H9 (cell line): Measurements from ENCODE around the gene TTC21B. TPM values are rescaled to one million over a fixed set of nuclear protein-coding genes. Genes with fewer than 3 reads are reported as not detected.

Source experiments
- DNase-seq: peaks from one replicate; pipeline ENCODE4 v3.0.0-alpha.2; 2017
- H2AFZ ChIP-seq: one replicate; pipeline ENCODE4 v1.6.1; 2013; ENCODE audit warnings: mild to moderate bottlenecking, low read length, control low read depth, moderate library complexity
- H2AK5ac ChIP-seq: 2 replicates; pipeline ENCODE4 v1.6.1; 2013; ENCODE audit warnings: low read length, control low read depth, mixed read lengths; ENCODE audit not compliant: insufficient read length
- H2BK120ac ChIP-seq: one replicate; pipeline ENCODE4 v1.6.1; 2013; ENCODE audit warnings: low read depth, mild to moderate bottlenecking, low read length, control low read depth, inconsistent platforms; ENCODE audit not compliant: poor library complexity, severe bottlenecking
- H2BK12ac ChIP-seq: 2 replicates; pipeline ENCODE4 v1.6.1; 2013; ENCODE audit warnings: low read length, control low read depth, mixed read lengths, low read depth; ENCODE audit not compliant: insufficient read length
- H2BK15ac ChIP-seq: 2 replicates; pipeline ENCODE4 v1.6.1; 2013; ENCODE audit warnings: low read depth, low read length, control low read depth
- H2BK20ac ChIP-seq: one replicate; pipeline ENCODE4 v1.6.1; 2013; ENCODE audit warnings: low read depth, mild to moderate bottlenecking, low read length, control low read depth, inconsistent platforms; ENCODE audit not compliant: poor library complexity, severe bottlenecking
- H2BK5ac ChIP-seq: 2 replicates; pipeline ENCODE4 v1.6.1; 2013; ENCODE audit warnings: low read length, control low read depth, mixed read lengths; ENCODE audit not compliant: insufficient read length
- H3K14ac ChIP-seq: 2 replicates; pipeline ENCODE4 v1.6.1; 2013; ENCODE audit warnings: low read length, control low read depth; ENCODE audit not compliant: insufficient read depth
- H3K18ac ChIP-seq: 2 replicates; pipeline ENCODE4 v1.6.1; 2013; ENCODE audit warnings: low read depth, mild to moderate bottlenecking, mixed read lengths, low read length, control low read depth; ENCODE audit not compliant: insufficient read length
- H3K23ac ChIP-seq: 2 replicates; pipeline ENCODE4 v1.6.1; 2013; ENCODE audit warnings: low read length, control low read depth, mixed read lengths, low read depth; ENCODE audit not compliant: insufficient read length
- H3K23me2 ChIP-seq: 2 replicates; pipeline ENCODE4 v1.6.1; 2013; ENCODE audit warnings: low read depth, mild to moderate bottlenecking, mixed read lengths, low read length, control low read depth; ENCODE audit not compliant: insufficient read length, poor library complexity, severe bottlenecking
- H3K27ac ChIP-seq: 2 replicates; pipeline ENCODE4 v1.5.1; 2013; ENCODE audit warnings: low read length, control low read depth, mixed read lengths, low read depth; ENCODE audit not compliant: insufficient read length
- H3K27me3 ChIP-seq: 2 replicates; pipeline ENCODE4 v1.6.1; 2013; ENCODE audit warnings: low read length, control low read depth, inconsistent platforms; ENCODE audit not compliant: insufficient read depth
- H3K4ac ChIP-seq: 2 replicates; pipeline ENCODE4 v1.6.1; 2013; ENCODE audit warnings: low read depth, mild to moderate bottlenecking, control low read depth, inconsistent platforms, low read length, moderate library complexity
- H3K4me1 ChIP-seq: 2 replicates; pipeline ENCODE4 v1.6.1; 2013; ENCODE audit warnings: low read length, control low read depth, inconsistent platforms; ENCODE audit not compliant: insufficient read depth
- H3K4me2 ChIP-seq: 2 replicates; pipeline ENCODE4 v1.6.1; 2013; ENCODE audit warnings: low read length, control low read depth, mixed read lengths; ENCODE audit not compliant: insufficient read length, insufficient read depth
- H3K56ac ChIP-seq: 2 replicates; pipeline ENCODE4 v1.6.1; 2013; ENCODE audit warnings: low read depth, mild to moderate bottlenecking, mixed read lengths, low read length, control low read depth; ENCODE audit not compliant: insufficient read length
- H3K79me1 ChIP-seq: 2 replicates; pipeline ENCODE4 v1.6.1; 2013; ENCODE audit warnings: low read depth, mild to moderate bottlenecking, moderate library complexity, low read length, control low read depth, inconsistent platforms; ENCODE audit not compliant: insufficient read depth, poor library complexity, severe bottlenecking
- H3K79me2 ChIP-seq: 2 replicates; pipeline ENCODE4 v1.6.1; 2013; ENCODE audit warnings: low read length, control low read depth, inconsistent platforms; ENCODE audit not compliant: insufficient read depth
- H3K9ac ChIP-seq: 2 replicates; pipeline ENCODE4 v1.6.1; 2013; ENCODE audit warnings: low read length, control low read depth, mixed read lengths; ENCODE audit not compliant: insufficient read length; ENCODE audit errors: extremely low read depth
- H3K9me3 ChIP-seq: one replicate; pipeline ENCODE4 v1.6.1; 2013; ENCODE audit warnings: low read depth, low read length, inconsistent platforms; ENCODE audit not compliant: control insufficient read depth
- H3T11ph ChIP-seq: one replicate; pipeline ENCODE4 v1.6.1; 2013; ENCODE audit warnings: mild to moderate bottlenecking, low read length, control low read depth, inconsistent platforms
- H4K20me1 ChIP-seq: one replicate; pipeline ENCODE4 v1.6.1; 2013; ENCODE audit not compliant: control insufficient read depth, insufficient read length, insufficient read depth
- H4K5ac ChIP-seq: 2 replicates; pipeline ENCODE4 v1.6.1; 2013; ENCODE audit warnings: low read depth, mild to moderate bottlenecking, mixed read lengths, low read length, control low read depth; ENCODE audit not compliant: insufficient read length
- H4K8ac ChIP-seq: replicated peaks from 2 replicates; pipeline ENCODE4 v1.6.1; 2013; ENCODE audit warnings: low read length, control low read depth, mixed read lengths, low read depth; ENCODE audit not compliant: insufficient read length
- H4K91ac ChIP-seq: 2 replicates; pipeline ENCODE4 v1.6.1; 2013; ENCODE audit warnings: low read depth, mild to moderate bottlenecking, moderate library complexity, mixed read lengths, low read length, control low read depth; ENCODE audit not compliant: insufficient read length
- H3K27ac Mint-ChIP-seq, 3 experiments: 2 replicates in 2 of 3; 3 replicates in 1 of 3; pipeline ENCODE4 v1.8.0; 2020 to 2021; ENCODE audit warnings: mixed read lengths in 3 of 3, mild to moderate bottlenecking in 1 of 3, moderate library complexity in 1 of 3
- H3K27me3 Mint-ChIP-seq: 2 replicates; pipeline ENCODE4 v1.8.0; 2021; ENCODE audit warnings: low read depth, mild to moderate bottlenecking, moderate library complexity, mixed read lengths
- H3K36me3 Mint-ChIP-seq, 3 experiments: 2 replicates in 2 of 3; 3 replicates in 1 of 3; pipeline ENCODE4 v1.8.0; 2020 to 2021; ENCODE audit warnings: low read depth in 3 of 3, mixed read lengths in 3 of 3; ENCODE audit not compliant: insufficient read depth in 1 of 3
- H3K4me1 Mint-ChIP-seq, 2 experiments: 2 replicates each; pipeline ENCODE4 v1.8.0; 2020; ENCODE audit warnings: mixed read lengths in 2 of 2
- H3K4me3 Mint-ChIP-seq, 2 experiments: 2 replicates in 1 of 2; 3 replicates in 1 of 2; pipeline ENCODE4 v1.8.0; 2020 to 2021; ENCODE audit warnings: mild to moderate bottlenecking in 2 of 2, mixed read lengths in 2 of 2, moderate library complexity in 1 of 2
- H3K9me3 Mint-ChIP-seq, 2 experiments: 2 replicates in 1 of 2; 3 replicates in 1 of 2; pipeline ENCODE4 v1.8.0; 2020; ENCODE audit warnings: mild to moderate bottlenecking in 2 of 2, mixed read lengths in 2 of 2, moderate library complexity in 1 of 2
- WGBS: extraction: QIAGEN DNeasy Blood & Tissue Kit; methylation state at CpG from one replicate; pipeline ENCODE4 v1.1.7; 2013; ENCODE audit warnings: missing lambda C conversion rate, low lambda C conversion rate, mixed read lengths; ENCODE audit not compliant: insufficient read length; ENCODE audit errors: extremely low coverage; 5-methylcytosine and 5-hydroxymethylcytosine counted together
- total RNA-seq: library from RNA; stranded (reverse); gene quantifications from 2 replicates; pipeline ENCODE4 v1.2.1, GENCODE V29; 2021
- TF ChIP-seq, protein P1 (sequence below): fragments of 200-600 bp; sonication (generic); conservative IDR thresholded peaks from 3 replicates; pipeline ENCODE4 v1.8.0; 2021; ENCODE audit warnings: antibody characterized with exemption, mild to moderate bottlenecking

Gene TTC21B
- total RNA-seq, 1 experiment from 2014 or later: 16.6 TPM

DNA sequence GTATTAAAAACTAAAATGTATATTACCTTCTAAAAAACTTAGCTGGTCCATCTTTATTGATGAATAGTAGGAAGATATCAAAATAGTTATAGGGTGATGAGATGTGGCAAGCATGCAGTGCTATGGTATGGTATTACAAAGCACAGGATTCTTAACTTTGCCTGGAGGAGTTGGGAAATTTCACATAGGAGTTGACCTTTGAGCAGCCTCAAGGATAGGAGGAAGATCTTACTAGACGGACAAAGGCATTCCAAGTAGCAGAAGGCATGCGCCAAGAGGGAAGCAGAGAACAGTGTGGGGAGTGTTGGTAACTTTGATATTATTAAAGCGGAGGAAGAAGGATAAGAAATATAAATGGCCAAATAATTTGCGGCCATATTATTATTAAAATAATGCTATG is 60.0 kb downstream of the TTC21B start:
- Mint-ChIP-seq H3K27ac (no peak overlapping the region), H3K27me3 (no peaks in the 10 kb centered on the region), H3K36me3 (peaks cover 15 to 47% (median 42%) of the 10 kb centered on the region in 3 experiments; a peak in 6 of 7 replicates), H3K4me3 (no peak overlapping the region), H3K9me3 (no peaks in the 10 kb centered on the region), H3K4me1 (no peaks in the 10 kb centered on the region)
- Histone ChIP-seq H3K4me2 (no peak overlapping the region), H2BK120ac (no peak overlapping the region), H3K4ac (no peak overlapping the region), H3K79me2 (no peaks in the 10 kb centered on the region), H2AFZ (no peak overlapping the region), H3K23ac (no peak overlapping the region), H3K79me1 (no peaks in the 10 kb centered on the region), H3K9ac (no peak overlapping the region), H3K27me3 (no peaks in the 10 kb centered on the region), H4K8ac (no peak overlapping the region), H3K27ac (no peak overlapping the region), H3K56ac (no peak overlapping the region), H2BK12ac (no peak overlapping the region), H3K9me3 (no peaks in the 10 kb centered on the region), H4K5ac (no peak overlapping the region), H4K20me1 (no peaks in the 10 kb centered on the region), H3K18ac (no peak overlapping the region), H2BK15ac (no peak overlapping the region), H2AK5ac (no peak overlapping the region), H4K91ac (no peak overlapping the region), H3K14ac (no peak overlapping the region), H2BK5ac (no peak overlapping the region), H3T11ph (no peak overlapping the region), H2BK20ac (no peak overlapping the region), H3K4me1 (no peaks in the 10 kb centered on the region), H3K23me2 (no peaks in the 10 kb centered on the region)
- TF ChIP-seq, protein P1, sequence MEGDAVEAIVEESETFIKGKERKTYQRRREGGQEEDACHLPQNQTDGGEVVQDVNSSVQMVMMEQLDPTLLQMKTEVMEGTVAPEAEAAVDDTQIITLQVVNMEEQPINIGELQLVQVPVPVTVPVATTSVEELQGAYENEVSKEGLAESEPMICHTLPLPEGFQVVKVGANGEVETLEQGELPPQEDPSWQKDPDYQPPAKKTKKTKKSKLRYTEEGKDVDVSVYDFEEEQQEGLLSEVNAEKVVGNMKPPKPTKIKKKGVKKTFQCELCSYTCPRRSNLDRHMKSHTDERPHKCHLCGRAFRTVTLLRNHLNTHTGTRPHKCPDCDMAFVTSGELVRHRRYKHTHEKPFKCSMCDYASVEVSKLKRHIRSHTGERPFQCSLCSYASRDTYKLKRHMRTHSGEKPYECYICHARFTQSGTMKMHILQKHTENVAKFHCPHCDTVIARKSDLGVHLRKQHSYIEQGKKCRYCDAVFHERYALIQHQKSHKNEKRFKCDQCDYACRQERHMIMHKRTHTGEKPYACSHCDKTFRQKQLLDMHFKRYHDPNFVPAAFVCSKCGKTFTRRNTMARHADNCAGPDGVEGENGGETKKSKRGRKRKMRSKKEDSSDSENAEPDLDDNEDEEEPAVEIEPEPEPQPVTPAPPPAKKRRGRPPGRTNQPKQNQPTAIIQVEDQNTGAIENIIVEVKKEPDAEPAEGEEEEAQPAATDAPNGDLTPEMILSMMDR: no peak
- DNase-seq: no peak
- no CpG with 5 or more reads among the region's 4 CpGs for WGBS
